ENCODE measurements around the gene SCLT1.
"Not testable (repeated sequence)": the region's sequence is repeated elsewhere in the genome, so short reads cannot be mapped to it uniquely, and the experiment has no call there.

SCLT1 gene

DNA sequence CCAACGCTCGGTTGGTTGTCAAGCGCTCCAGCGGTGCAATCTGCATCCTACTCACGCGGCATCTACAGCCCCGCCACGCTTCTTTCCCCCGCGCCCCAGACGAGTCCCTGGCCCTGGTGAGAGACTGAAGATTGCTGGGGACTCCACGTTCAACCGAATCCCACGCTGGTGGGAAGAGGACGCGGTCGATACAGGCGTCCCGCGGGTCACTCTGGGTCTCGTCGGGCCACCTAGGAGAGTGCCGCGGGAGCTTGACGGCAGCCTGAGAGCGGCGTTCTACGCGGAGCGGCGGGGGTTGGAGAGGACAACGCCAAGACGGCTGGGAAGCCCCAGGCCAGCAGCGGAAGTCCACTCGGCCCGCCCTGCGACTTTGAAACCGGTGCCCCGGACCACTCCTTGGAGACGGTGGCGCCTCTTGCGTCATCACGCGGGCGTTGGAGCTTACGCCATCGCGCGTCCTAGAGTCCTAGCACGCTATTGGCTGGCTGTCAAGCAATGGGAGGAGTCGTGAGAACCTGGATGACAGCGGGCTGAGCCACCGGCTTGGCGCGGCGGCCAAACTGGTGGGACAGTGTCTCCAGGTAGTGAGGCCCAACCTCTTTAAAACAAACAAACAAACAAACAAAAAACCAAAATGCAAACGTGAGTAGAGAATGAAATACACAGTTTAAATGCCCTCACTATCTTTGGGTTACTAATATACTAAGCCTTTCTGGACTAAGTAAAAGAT, at the start of gene SCLT1:
Gene SCLT1 (minus strand): TSS at position 349 of the 730 bp plus-strand sequence. CDS start 436 bp downstream, outside the sequence.
- DNase-seq (ENCODE audit: low read depth), result peak; percentile 94
- peak within 1 kb of the TSS; percentile 93 for H3K4me3 ChIP-seq (ENCODE audit: low read depth, low read length)

DNA sequence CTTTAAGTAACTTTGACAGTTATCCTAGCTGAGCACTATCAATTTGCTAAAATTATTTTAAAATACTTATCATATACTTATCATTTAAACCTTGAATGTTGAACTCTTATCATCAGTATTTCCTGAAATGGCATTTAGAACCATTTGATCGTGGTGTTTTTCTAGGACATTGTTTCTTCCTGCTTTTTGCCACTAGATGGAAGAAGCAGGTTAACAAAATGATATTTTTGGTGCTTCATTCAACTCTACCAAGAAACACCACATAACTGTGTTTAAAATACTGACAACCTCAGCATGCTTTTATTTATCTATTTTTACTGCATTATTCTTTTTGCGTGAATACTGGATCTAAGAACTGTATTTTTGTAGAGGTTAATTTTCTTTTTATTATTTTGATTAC, 47.2 kb upstream of the SCLT1 start:
- DNase-seq (ENCODE audit: low read depth), result no peak
- H3K4me3 ChIP-seq (ENCODE audit: low read depth, low read length), result no peak overlapping the region

GRCh38 chr4:129138810-129139496, 45.6 kb upstream of the SCLT1 start:
- DNase-seq (ENCODE audit: low read depth), result no peak
- H3K4me3 ChIP-seq (ENCODE audit: low read depth, low read length), result no peak overlapping the region

GRCh38 chr4:129136433-129136832, 43.1 kb upstream of the SCLT1 start:
- DNase-seq (ENCODE audit: low read depth), result no peak
- H3K4me3 ChIP-seq (ENCODE audit: low read depth, low read length), result no peak overlapping the region

GRCh38 chr4:129131343-129131742, 38.0 kb upstream of the SCLT1 start:
- DNase-seq (ENCODE audit: low read depth), result no peak
- no peak overlapping the region for H3K4me3 ChIP-seq (ENCODE audit: low read depth, low read length)

GRCh38 chr4:129129143-129129542, 35.8 kb upstream of the SCLT1 start:
- no peak for DNase-seq (ENCODE audit: low read depth)

GRCh38 chr4:129126614-129127013, 33.3 kb upstream of the SCLT1 start:
- not testable (repeated sequence) for DNase-seq (ENCODE audit: low read depth); H3K4me3 ChIP-seq (ENCODE audit: low read depth, low read length)

More at GRCh38 chr4:129129143-129129542, 35.8 kb upstream of the SCLT1 start:
- H3K4me3 ChIP-seq (ENCODE audit: low read depth, low read length), result no peak overlapping the region

GRCh38 chr4:129117705-129118104, 24.4 kb upstream of the SCLT1 start:
- DNase-seq (ENCODE audit: low read depth), result no peak

GRCh38 chr4:129113919-129114318, 20.6 kb upstream of the SCLT1 start:
- no peak for DNase-seq (ENCODE audit: low read depth)

More at GRCh38 chr4:129117705-129118104, 24.4 kb upstream of the SCLT1 start:
- H3K4me3 ChIP-seq (ENCODE audit: low read depth, low read length), result no peak overlapping the region

GRCh38 chr4:129113434-129113833, 20.1 kb upstream of the SCLT1 start:
- no peak overlapping the region for H3K4me3 ChIP-seq (ENCODE audit: low read depth, low read length)

More at GRCh38 chr4:129113919-129114318, 20.6 kb upstream of the SCLT1 start:
- H3K4me3 ChIP-seq (ENCODE audit: low read depth, low read length), result no peak overlapping the region

GRCh38 chr4:129111919-129112318, 18.6 kb upstream of the SCLT1 start:
- H3K4me3 ChIP-seq (ENCODE audit: low read depth, low read length), result no peak overlapping the region
- no peak for DNase-seq (ENCODE audit: low read depth)

More at GRCh38 chr4:129113434-129113833, 20.1 kb upstream of the SCLT1 start:
- DNase-seq (ENCODE audit: low read depth), result no peak

DNA sequence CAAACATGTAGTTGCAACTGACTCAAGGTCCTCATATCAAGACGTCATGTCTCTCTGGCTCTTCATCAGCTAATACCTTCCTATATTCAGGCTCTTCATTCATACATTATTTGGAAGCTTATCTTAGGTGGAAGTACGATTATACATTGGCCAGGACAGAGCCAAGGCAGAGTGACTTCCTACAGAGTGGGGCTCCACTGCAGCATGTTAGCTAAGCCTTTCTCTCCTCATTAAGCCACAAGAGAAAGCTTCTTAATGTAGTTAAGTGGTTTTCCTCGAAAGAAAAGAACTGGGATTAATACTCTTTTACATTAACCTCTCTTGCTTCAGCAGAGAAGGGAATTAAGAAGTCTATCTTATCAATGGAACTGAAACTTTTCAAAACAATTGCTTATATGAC, 17.6 kb upstream of the SCLT1 start:
- no peak overlapping the region for H3K4me3 ChIP-seq (ENCODE audit: low read depth, low read length)
- no peak for DNase-seq (ENCODE audit: low read depth)

GRCh38 chr4:129109965-129110824, 16.9 kb upstream of the SCLT1 start:
- no peak overlapping the region for H3K4me3 ChIP-seq (ENCODE audit: low read depth, low read length)
- DNase-seq (ENCODE audit: low read depth), result no peak

- no peak for DNase-seq (ENCODE audit: low read depth)
Measured at GRCh38 chr4:129098531-129099001, 5.2 kb upstream of the SCLT1 start.

GRCh38 chr4:129095811-129096454, 2.6 kb upstream of the SCLT1 start, which contains the start of gene C4orf33:
Gene C4orf33 (plus strand): TSS chr4:129096152. CDS start chr4:129102611, 6,459 bp downstream.
- peak within 1 kb of the TSS; percentile 51 for H3K4me3 ChIP-seq (ENCODE audit: low read depth, low read length)
- peak; percentile 25 for DNase-seq (ENCODE audit: low read depth)

More at GRCh38 chr4:129098531-129099001, 5.2 kb upstream of the SCLT1 start:
- no peak overlapping the region for H3K4me3 ChIP-seq (ENCODE audit: low read depth, low read length)

DNA sequence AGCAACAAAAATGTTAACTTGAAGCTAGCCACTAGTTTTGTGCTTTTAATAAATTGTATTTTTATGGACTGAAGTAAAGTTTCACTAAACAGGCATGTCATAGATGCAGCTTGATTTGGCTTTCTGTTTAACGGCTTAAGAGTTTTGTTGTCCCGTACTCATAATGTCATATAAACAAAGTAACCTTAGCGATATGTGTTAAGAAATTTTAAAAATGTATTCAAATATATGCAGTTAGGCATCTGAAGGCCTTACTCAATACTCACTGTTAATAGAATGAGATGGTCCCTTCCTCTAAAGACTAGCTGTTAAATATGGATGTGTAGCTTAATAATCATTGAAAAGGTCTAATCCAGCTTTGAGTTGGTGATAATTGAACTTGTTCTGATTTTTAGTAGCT, 1.0 kb upstream of the SCLT1 start:
- DNase-seq (ENCODE audit: low read depth), result no peak
- H3K4me3 ChIP-seq (ENCODE audit: low read depth, low read length), result no peak overlapping the region

GRCh38 chr4:129092631-129093190, 628 bp downstream of the SCLT1 start:
- H3K4me3 ChIP-seq (ENCODE audit: low read depth, low read length), result peak overlapping the region; percentile 93
- no peak for DNase-seq (ENCODE audit: low read depth)

DNA sequence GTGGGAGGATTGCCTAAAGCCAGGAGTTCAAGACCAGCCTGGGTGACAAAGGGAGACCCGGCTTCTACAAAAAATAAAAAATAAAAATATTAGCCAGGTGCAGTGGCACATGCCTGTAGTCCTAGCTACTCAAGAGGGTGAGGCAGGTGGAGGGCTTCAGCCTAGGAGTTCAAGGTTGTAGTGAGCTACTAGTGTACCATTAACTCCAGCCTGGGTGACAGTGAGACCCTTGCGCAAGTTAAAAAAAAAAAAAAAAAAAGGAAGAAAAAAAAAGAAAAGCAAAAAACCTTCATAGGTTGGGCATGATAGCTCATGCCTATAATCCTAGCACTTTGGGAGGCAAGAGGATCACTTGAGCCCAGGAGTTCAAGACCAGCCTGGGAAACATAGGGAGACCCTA, 5.8 kb downstream of the SCLT1 start:
- H3K4me3 ChIP-seq (ENCODE audit: low read depth, low read length), result no peak overlapping the region
- no peak for DNase-seq (ENCODE audit: low read depth)

DNA sequence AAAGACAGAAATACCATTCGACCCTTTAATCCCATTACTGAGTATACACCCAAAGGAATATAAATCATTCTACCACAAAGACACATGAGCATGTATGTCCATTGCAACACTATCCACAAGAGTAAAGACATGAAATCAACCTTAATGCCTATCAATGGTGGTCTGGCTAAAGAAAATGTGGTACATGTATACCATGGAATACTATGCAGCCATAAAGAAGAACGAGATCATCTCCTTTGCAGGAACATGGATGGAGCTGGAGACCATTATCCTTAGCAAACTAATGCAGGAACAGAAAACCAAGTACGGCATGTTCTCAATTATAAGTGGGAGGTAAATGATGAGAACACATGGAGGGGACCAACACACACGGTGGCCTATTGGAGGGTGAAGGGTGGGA, 7.9 kb downstream of the SCLT1 start:
- H3K4me3 ChIP-seq (ENCODE audit: low read depth, low read length), result no peak overlapping the region
- no peak for DNase-seq (ENCODE audit: low read depth)

All from skeletal muscle cell (primary cell).